Activated T-cell treated with anti-CD3 and anti-CD28 coated beads for 48 hours (primary cell): ENCODE results near the gene TEX51.

ENCODE experiments used
- DNase-seq: peaks from one replicate; pipeline ENCODE4 v3.0.0-alpha.2; 2020; ENCODE audit warnings: low read depth

Gene TEX51

GRCh38 chr2:126898636-126899035 is at the start of gene TEX51:
TSS of gene TEX51 (plus strand) at chr2:126898890. CDS start at chr2:126898919, 29 bp downstream.
- no peak for DNase-seq

GRCh38 chr2:126849054-126849453 is 49.6 kb upstream of the TEX51 start:
- no peak for DNase-seq

GRCh38 chr2:126849486-126849885 is 49.2 kb upstream of the TEX51 start:
- DNase-seq, result no peak

- DNase-seq, result no peak
Measured at GRCh38 chr2:126849991-126850535, 48.6 kb upstream of the TEX51 start.

- DNase-seq, result no peak
Measured at GRCh38 chr2:126850940-126851339, 47.8 kb upstream of the TEX51 start.

GRCh38 chr2:126851756-126852155 is 46.9 kb upstream of the TEX51 start:
- DNase-seq, result no peak

GRCh38 chr2:126852361-126852760 is 46.3 kb upstream of the TEX51 start:
- no peak for DNase-seq

- no peak for DNase-seq
Measured at GRCh38 chr2:126855606-126856005, 43.1 kb upstream of the TEX51 start.

- no peak for DNase-seq
Measured at GRCh38 chr2:126856403-126856802, 42.3 kb upstream of the TEX51 start.

GRCh38 chr2:126857502-126857901 is 41.2 kb upstream of the TEX51 start:
- DNase-seq, result no peak

- no peak for DNase-seq
Measured at GRCh38 chr2:126858013-126858412, 40.7 kb upstream of the TEX51 start.

GRCh38 chr2:126858436-126858835 is 40.3 kb upstream of the TEX51 start:
- no peak for DNase-seq

GRCh38 chr2:126858991-126859390 is 39.7 kb upstream of the TEX51 start:
- no peak for DNase-seq

- no peak for DNase-seq
Measured at GRCh38 chr2:126859631-126860030, 39.1 kb upstream of the TEX51 start.

- DNase-seq, result no peak
Measured at GRCh38 chr2:126860385-126860784, 38.3 kb upstream of the TEX51 start.

GRCh38 chr2:126862730-126863129 is 36.0 kb upstream of the TEX51 start:
- DNase-seq, result no peak

GRCh38 chr2:126863336-126864015 is 35.2 kb upstream of the TEX51 start:
- no peak for DNase-seq

- no peak for DNase-seq
Measured at GRCh38 chr2:126864861-126865260, 33.8 kb upstream of the TEX51 start.

- no peak for DNase-seq
Measured at GRCh38 chr2:126866451-126866850, 32.2 kb upstream of the TEX51 start.

GRCh38 chr2:126874961-126875360 is 23.7 kb upstream of the TEX51 start:
- no peak for DNase-seq

GRCh38 chr2:126876631-126877030 is 22.1 kb upstream of the TEX51 start:
- DNase-seq, result no peak

GRCh38 chr2:126877041-126877440 is 21.6 kb upstream of the TEX51 start:
- DNase-seq, result no peak

GRCh38 chr2:126877861-126878565 is 20.7 kb upstream of the TEX51 start:
- DNase-seq, result no peak
